NB4 (cell line): ENCODE data around the gene ECM2.

Experiments used
- POLR2A ChIP-seq: IDR thresholded peaks from 2 replicates; pipeline ENCODE4 v1.6.1; 2011; ENCODE audit warnings: mild to moderate bottlenecking; ENCODE audit not compliant: insufficient read length; ENCODE audit errors: extremely low read depth
- TF ChIP-seq, protein P1 (sequence below): IDR thresholded peaks from one replicate; pipeline ENCODE4 v1.5.1; 2012; ENCODE audit warnings: low read depth, low read length

DNA sequence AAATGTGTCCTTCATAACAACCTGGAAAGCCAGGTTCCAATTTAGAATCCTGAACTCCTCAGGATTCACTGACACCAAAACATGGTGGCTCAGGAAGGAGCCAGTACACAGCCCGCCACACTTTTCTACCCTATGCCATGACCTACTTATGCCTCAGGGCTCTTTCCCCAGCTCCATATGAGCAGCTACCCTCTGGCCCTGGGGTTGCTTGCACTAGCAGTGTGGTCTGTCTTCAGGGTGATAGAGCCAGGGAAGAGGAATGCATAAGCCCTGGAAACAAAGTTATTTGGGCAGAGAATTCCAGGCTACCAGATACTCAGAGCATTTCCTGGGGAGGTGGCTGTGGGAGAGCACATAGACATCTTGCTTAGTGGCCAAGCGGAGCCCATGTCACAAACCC lies 15.0 kb upstream of the ECM2 start:
- TF ChIP-seq, protein P1, sequence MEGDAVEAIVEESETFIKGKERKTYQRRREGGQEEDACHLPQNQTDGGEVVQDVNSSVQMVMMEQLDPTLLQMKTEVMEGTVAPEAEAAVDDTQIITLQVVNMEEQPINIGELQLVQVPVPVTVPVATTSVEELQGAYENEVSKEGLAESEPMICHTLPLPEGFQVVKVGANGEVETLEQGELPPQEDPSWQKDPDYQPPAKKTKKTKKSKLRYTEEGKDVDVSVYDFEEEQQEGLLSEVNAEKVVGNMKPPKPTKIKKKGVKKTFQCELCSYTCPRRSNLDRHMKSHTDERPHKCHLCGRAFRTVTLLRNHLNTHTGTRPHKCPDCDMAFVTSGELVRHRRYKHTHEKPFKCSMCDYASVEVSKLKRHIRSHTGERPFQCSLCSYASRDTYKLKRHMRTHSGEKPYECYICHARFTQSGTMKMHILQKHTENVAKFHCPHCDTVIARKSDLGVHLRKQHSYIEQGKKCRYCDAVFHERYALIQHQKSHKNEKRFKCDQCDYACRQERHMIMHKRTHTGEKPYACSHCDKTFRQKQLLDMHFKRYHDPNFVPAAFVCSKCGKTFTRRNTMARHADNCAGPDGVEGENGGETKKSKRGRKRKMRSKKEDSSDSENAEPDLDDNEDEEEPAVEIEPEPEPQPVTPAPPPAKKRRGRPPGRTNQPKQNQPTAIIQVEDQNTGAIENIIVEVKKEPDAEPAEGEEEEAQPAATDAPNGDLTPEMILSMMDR = no peak
- no peak for TF ChIP-seq POLR2A
